ENCODE measurements around the gene OVCA2. TPM values are rescaled to one million over a fixed set of nuclear protein-coding genes. Genes with fewer than 3 reads are reported as not detected.

The OVCA2 gene
- total RNA-seq, 1 experiment from 2014 or later = 51.8 TPM

DNA sequence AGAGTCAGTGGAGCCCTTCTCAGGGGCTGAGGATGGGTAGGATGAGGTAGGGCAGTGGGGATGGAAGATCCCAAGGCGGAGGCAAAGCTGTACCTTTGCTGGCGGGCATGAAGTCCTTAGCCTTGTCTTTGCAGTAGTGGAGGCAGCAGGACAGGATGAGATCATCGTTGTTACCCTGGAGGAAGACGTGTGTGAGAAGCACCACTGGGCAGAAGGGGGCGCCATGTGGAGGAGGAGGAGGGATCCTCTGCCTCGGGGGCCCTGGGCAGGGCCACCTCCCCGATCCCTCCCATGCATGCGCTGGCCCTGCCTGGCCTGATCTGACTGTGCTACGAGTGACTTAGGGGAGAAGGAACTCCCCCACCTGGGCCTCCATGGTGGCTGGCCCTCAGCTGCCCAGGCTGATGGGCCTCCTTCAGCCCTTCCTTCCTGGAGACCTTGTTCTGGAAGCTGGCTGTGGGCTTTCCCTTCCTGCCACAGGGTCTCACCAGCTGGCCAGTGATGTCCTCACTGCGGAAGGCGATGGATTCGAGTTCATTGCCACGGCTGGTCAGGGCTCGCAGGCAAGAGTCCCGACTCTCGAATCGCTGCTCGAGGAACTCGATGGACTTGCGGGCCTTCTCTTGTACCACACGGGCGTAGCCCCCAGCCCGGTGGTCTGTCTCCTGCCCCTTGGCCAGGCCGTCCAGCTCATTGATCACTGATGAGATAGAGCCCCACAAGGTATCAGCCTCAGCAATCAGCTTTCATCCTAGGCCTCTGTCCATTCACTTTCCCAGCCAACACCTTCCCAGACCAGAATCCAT, 23.4 kb downstream of the OVCA2 start:
- no peak for DNase-seq
- H3K4me3 ChIP-seq = no peak overlapping the region
- H3K36me3 ChIP-seq = peaks cover 2% of the 10 kb centered on the region; the same call in 1 of the 2 replicates
- H3K9me3 ChIP-seq = no peaks in the 10 kb centered on the region
- H3K27me3 ChIP-seq = no peaks in the 10 kb centered on the region

GRCh38 chr17:2065949-2066400, 24.2 kb downstream of the OVCA2 start:
- no peak for DNase-seq
- Histone ChIP-seq H3K27me3 (no peaks in the 10 kb centered on the region), H3K4me3 (no peak overlapping the region), H3K36me3 (peaks cover 2% of the 10 kb centered on the region; the same call in 1 of the 2 replicates), H3K9me3 (no peaks in the 10 kb centered on the region)

- H3K4me3 ChIP-seq = no peak overlapping the region
- H3K36me3 ChIP-seq = peaks cover 2% of the 10 kb centered on the region; the same call in 1 of the 2 replicates
- no peaks in the 10 kb centered on the region for H3K9me3 ChIP-seq
- no peaks in the 10 kb centered on the region for H3K27me3 ChIP-seq
- no peak for DNase-seq
These were observed 25.3 kb downstream of the OVCA2 start for GRCh38 chr17:2067048-2067561.

GRCh38 chr17:2067608-2068024, 25.8 kb downstream of the OVCA2 start:
- Histone ChIP-seq H3K36me3 (peaks cover 2% of the 10 kb centered on the region; the same call in 1 of the 2 replicates), H3K9me3 (no peaks in the 10 kb centered on the region), H3K4me3 (no peak overlapping the region), H3K27me3 (no peaks in the 10 kb centered on the region)
- no peak for DNase-seq

GRCh38 chr17:2068031-2068518, 26.3 kb downstream of the OVCA2 start:
- Histone ChIP-seq H3K4me3 (no peak overlapping the region), H3K9me3 (no peaks in the 10 kb centered on the region), H3K27me3 (no peaks in the 10 kb centered on the region), H3K36me3 (peaks cover 2% of the 10 kb centered on the region; the same call in 1 of the 2 replicates)
- DNase-seq = no peak

DNA sequence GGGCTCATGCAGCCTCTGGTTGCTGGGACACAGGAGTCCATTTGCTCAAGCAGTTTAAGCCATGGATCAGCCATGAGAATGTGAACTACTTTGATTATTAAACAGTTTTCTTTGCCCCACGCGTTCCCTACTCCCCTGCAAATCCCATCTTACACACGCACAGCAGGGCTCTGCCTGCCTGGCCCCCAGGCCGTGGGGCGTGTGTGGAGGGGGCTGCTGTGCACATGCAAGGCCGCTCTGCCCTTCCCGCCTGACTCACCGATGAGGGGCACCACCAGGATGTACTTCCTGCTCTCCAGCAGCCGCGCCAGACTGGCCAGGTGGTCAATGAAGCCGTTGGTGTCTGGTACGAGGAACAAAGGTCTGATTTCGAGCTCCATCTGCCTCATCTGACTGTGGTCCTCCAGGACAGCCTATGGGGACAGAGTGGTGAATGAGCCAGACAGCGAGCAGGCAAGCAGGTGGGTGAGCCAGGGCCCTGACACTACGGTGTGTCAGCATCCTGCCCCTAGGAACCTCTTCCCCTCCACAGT, 26.8 kb downstream of the OVCA2 start:
- Histone ChIP-seq H3K9me3 (no peaks in the 10 kb centered on the region), H3K36me3 (peaks cover 2% of the 10 kb centered on the region; the same call in 1 of the 2 replicates), H3K27me3 (no peaks in the 10 kb centered on the region), H3K4me3 (no peak overlapping the region)
- DNase-seq = peak; percentile 33

- H3K36me3 ChIP-seq = no peaks in the 10 kb centered on the region
- no peak overlapping the region for H3K4me3 ChIP-seq
- no peak for DNase-seq
- H3K27me3 ChIP-seq = no peaks in the 10 kb centered on the region
- H3K9me3 ChIP-seq = no peaks in the 10 kb centered on the region
These were observed 28.6 kb downstream of the OVCA2 start for GRCh38 chr17:2070241-2071023.

GRCh38 chr17:2071024-2071385, 29.2 kb downstream of the OVCA2 start:
- H3K9me3 ChIP-seq = no peaks in the 10 kb centered on the region
- H3K27me3 ChIP-seq = no peaks in the 10 kb centered on the region
- no peak overlapping the region for H3K4me3 ChIP-seq
- no peaks in the 10 kb centered on the region for H3K36me3 ChIP-seq
- no peak for DNase-seq

DNA sequence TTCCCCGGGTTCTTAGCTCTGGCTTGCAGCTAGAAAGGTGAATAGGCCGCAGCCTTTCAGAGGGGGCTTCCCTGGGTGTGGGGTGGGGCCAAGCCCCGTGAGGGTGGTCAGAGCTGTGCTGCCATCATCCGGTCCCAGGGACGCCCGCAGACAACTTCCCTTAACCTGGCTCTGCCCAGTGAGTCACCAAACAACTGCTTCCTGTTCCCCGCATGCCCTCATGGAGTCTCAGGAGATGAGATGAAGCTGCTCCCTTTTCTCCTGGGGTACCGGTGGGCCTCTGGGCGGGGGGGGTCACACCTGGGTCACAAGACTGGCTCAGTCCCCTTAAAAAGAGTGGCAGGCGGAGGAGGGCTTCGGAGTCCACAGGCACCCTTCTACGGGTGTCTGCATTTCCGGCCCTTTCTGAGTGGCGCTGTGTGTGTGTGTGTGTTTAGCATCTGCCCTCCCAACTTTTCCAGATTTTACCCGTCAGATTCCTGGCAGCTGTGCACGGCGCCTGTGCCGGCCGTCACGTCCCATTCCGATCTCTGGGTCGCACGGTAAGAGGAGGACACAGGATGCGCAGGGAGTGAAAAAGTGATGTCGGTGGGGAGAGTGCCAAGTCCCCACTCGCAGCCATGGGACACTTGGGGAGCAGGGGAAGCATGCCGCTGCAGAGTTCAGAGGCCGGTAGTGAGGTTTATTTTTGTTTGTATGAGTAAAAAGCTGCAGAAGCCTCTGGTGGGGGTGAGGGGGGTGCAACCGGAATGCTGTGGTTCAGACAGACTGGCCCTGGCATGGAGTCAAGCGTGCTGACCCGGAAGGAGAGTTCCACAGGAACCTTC, 29.8 kb downstream of the OVCA2 start:
- H3K27me3 ChIP-seq = no peaks in the 10 kb centered on the region
- H3K36me3 ChIP-seq = no peaks in the 10 kb centered on the region
- no peak for DNase-seq
- no peak overlapping the region for H3K4me3 ChIP-seq
- no peaks in the 10 kb centered on the region for H3K9me3 ChIP-seq

GRCh38 chr17:2074919-2075318, 33.1 kb downstream of the OVCA2 start:
- Histone ChIP-seq H3K9me3 (no peaks in the 10 kb centered on the region), H3K4me3 (no peak overlapping the region), H3K27me3 (no peaks in the 10 kb centered on the region), H3K36me3 (no peaks in the 10 kb centered on the region; the same call in 1 of the 2 replicates)
- DNase-seq = no peak

GRCh38 chr17:2075336-2076086, 33.7 kb downstream of the OVCA2 start:
- Histone ChIP-seq H3K9me3 (no peaks in the 10 kb centered on the region), H3K27me3 (no peaks in the 10 kb centered on the region), H3K36me3 (no peaks in the 10 kb centered on the region; the same call in 1 of the 2 replicates), H3K4me3 (no peak overlapping the region)
- peak; percentile 43 for DNase-seq

GRCh38 chr17:2076087-2076984, 34.5 kb downstream of the OVCA2 start:
- DNase-seq = no peak
- Histone ChIP-seq H3K27me3 (no peaks in the 10 kb centered on the region), H3K36me3 (no peaks in the 10 kb centered on the region; the same call in none of the 2 replicates), H3K9me3 (no peaks in the 10 kb centered on the region), H3K4me3 (no peak overlapping the region)

DNA sequence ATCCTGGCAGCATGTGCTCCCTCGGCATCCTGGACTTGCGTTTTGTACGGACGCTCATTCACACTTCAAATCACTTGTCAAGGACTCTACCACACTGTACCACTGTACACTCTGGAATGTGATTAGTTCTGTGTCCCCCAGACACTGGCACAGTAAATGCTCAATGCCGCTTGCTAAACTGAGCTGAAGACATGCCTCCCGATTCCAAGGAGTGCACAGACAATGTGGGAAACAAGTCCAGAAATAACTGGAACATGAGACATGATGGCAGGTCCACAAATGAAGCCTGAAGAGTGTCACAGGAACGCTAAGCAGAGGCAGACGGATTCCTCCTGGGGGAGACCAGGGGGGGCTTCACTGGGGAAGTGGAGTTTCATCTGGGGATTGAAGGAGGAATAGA, 35.2 kb downstream of the OVCA2 start:
- Histone ChIP-seq H3K4me3 (no peak overlapping the region), H3K36me3 (no peaks in the 10 kb centered on the region; the same call in none of the 2 replicates), H3K9me3 (no peaks in the 10 kb centered on the region), H3K27me3 (no peaks in the 10 kb centered on the region)
- no peak for DNase-seq

DNA sequence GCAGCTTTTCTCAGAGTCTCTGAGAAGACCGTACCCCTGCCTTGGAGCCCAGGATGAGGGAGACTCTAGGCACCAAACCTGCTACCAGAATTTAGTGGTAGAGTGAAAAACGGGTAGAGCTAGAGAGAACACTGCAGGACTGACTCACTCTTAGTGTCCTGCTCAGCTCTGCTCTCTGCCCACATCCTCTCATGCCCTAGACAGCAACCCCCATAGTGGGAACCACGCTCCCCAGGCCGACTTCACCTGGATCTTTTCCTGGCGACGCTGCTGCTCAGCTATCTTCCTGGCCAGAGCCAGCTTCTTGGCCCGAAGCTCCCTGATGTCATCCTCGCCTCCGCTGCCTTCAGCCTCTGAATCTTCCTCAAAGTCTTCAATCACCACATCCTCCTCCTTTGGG, 39.7 kb downstream of the OVCA2 start:
- Histone ChIP-seq H3K36me3 (no peaks in the 10 kb centered on the region; the same call in none of the 2 replicates), H3K9me3 (no peaks in the 10 kb centered on the region), H3K27me3 (no peaks in the 10 kb centered on the region), H3K4me3 (no peak overlapping the region)
- no peak for DNase-seq

Data from MG63 (cell line).